PC-9 (cell line): Measurements from ENCODE around the gene MYO18B. TPM values are rescaled to one million over a fixed set of nuclear protein-coding genes. Genes with fewer than 3 reads are reported as not detected.

Experiments used
- BruUV-seq: library from RNA; stranded (reverse); fragments of 400-500 nt; replicated peaks from 2 replicates; lab custom pipeline; 2021; lab: Mats Ljungman, UMichigan
- CTCF ChIA-PET: fragments of 300-600 bp; sonication (Branson Sonifier 250); formaldehyde crosslinking; loops from one replicate; lab custom pipeline; 2022; ENCODE audit warnings: antibody characterized with exemption; lab: Charles Lee
- POLR2A ChIA-PET: fragments of 300-600 bp; sonication (Branson Sonifier 250); formaldehyde crosslinking; loops from one replicate; lab custom pipeline; 2022; ENCODE audit warnings: antibody characterized with exemption; ENCODE audit not compliant: unreplicated experiment; lab: Charles Lee
- DNase-seq, 2 experiments: peaks; one replicate each; pipeline versions ENCODE4 v3.0.0 to v3.0.0-alpha.2; 2015 to 2022; ENCODE audit warnings: mixed read lengths in 1 of 2
- H2AFZ ChIP-seq: fragments of 200-600 bp; sonication (generic); 2 replicates; pipeline ENCODE4 v1.8.1; 2017; ENCODE audit warnings: antibody characterized with exemption
- H3F3A ChIP-seq: fragments of 200-600 bp; sonication (generic); 2 replicates; pipeline ENCODE4 v1.8.1; 2017; ENCODE audit warnings: antibody characterized with exemption, mild to moderate bottlenecking, low read depth; ENCODE audit not compliant: insufficient read depth
- H3K27ac ChIP-seq: fragments of 200-600 bp; sonication (generic); 2 replicates; pipeline ENCODE4 v1.6.1; 2016; ENCODE audit warnings: mixed run types
- H3K27me3 ChIP-seq: fragments of 200-600 bp; sonication (generic); 2 replicates; pipeline ENCODE4 v1.6.1; 2016; ENCODE audit warnings: low read depth, mixed run types; ENCODE audit not compliant: insufficient read depth
- H3K36me3 ChIP-seq: fragments of 200-600 bp; sonication (generic); 2 replicates; pipeline ENCODE4 v1.6.1; 2016; ENCODE audit warnings: low read depth, mixed run types
- H3K4me1 ChIP-seq: fragments of 200-600 bp; sonication (generic); replicated peaks from 2 replicates; pipeline ENCODE4 v1.6.1; 2016; ENCODE audit warnings: mixed run types; ENCODE audit not compliant: insufficient read depth
- H3K4me2 ChIP-seq: fragments of 200-600 bp; sonication (generic); 2 replicates; pipeline ENCODE4 v1.6.1; 2017; ENCODE audit warnings: mixed run types
- H3K4me3 ChIP-seq: fragments of 200-600 bp; sonication (generic); 2 replicates; pipeline ENCODE4 v1.6.1; 2016; ENCODE audit warnings: mixed run types
- H3K79me2 ChIP-seq: fragments of 200-600 bp; sonication (generic); 2 replicates; pipeline ENCODE4 v1.6.1; 2017; ENCODE audit warnings: low read depth, mixed run types
- H3K9me2 ChIP-seq: fragments of 200-600 bp; sonication (generic); 2 replicates; pipeline ENCODE4 v1.8.1; 2017; ENCODE audit warnings: mild to moderate bottlenecking; ENCODE audit not compliant: insufficient read depth
- H3K9me3 ChIP-seq: fragments of 200-600 bp; sonication (generic); 2 replicates; pipeline ENCODE4 v1.8.1; 2016; ENCODE audit warnings: low read depth; ENCODE audit not compliant: insufficient read depth
- H4K20me1 ChIP-seq: fragments of 200-600 bp; sonication (generic); 2 replicates; pipeline ENCODE4 v1.8.1; 2017; ENCODE audit not compliant: insufficient read depth
- CTCF ChIP-seq: fragments of 200-600 bp; sonication (generic); conservative IDR thresholded peaks from 2 replicates; pipeline ENCODE4 v1.6.1; 2017; ENCODE audit warnings: mixed run types, antibody characterized with exemption, mild to moderate bottlenecking, moderate library complexity
- EZH2 ChIP-seq: fragments of 200-600 bp; sonication (generic); IDR thresholded peaks from 2 replicates; pipeline ENCODE4 v1.8.0; 2017; ENCODE audit warnings: antibody characterized with exemption, low read depth
- intact Hi-C: fragments of 100-400 bp; cut with micrococcal nuclease; formaldehyde crosslinking; loops from one replicate; pipeline ENCODE4 v1.10.0; 2022; ENCODE audit not compliant: unreplicated experiment
- total RNA-seq: library from RNA; stranded (reverse); gene quantifications from 2 replicates; pipeline ENCODE4 v1.2.3, GENCODE V29; 2021

The MYO18B gene
- total RNA-seq, 1 experiment from 2014 or later = not detected

GRCh38 chr22:25933158-25933788 lies 191.3 kb downstream of the MYO18B start:
- H3F3A ChIP-seq = no peaks in the 10 kb centered on the region
- H4K20me1 ChIP-seq = no peaks in the 10 kb centered on the region
- H3K79me2 ChIP-seq = no peaks in the 10 kb centered on the region
- intact Hi-C loops = no loop called here
- no peaks in the 10 kb centered on the region for H3K9me3 ChIP-seq
- POLR2A ChIA-PET = no interaction called here
- no peaks in the 10 kb centered on the region for H3K36me3 ChIP-seq
- H3K27me3 ChIP-seq = peaks cover 86% of the 10 kb centered on the region
- TF ChIP-seq EZH2 (no peak), CTCF (no peak)
- CTCF ChIA-PET = no interaction called here
- no peak overlapping the region for H3K4me3 ChIP-seq
- H3K4me1 ChIP-seq = no peaks in the 10 kb centered on the region
- no peak overlapping the region for H3K4me2 ChIP-seq
- H3K9me2 ChIP-seq = no peaks in the 10 kb centered on the region
- no TSS peak for BruUV-seq
- H3K27ac ChIP-seq = no peak overlapping the region
- no peak for DNase-seq
- no peak overlapping the region for H2AFZ ChIP-seq

GRCh38 chr22:25935266-25936058 lies 193.5 kb downstream of the MYO18B start:
- no peak overlapping the region for H2AFZ ChIP-seq
- H4K20me1 ChIP-seq = no peaks in the 10 kb centered on the region
- H3K9me3 ChIP-seq = no peaks in the 10 kb centered on the region
- DNase-seq = no peak
- no peak overlapping the region for H3K4me3 ChIP-seq
- no peak overlapping the region for H3K27ac ChIP-seq
- CTCF ChIA-PET = no interaction called here
- intact Hi-C loops = no loop called here
- H3K79me2 ChIP-seq = no peaks in the 10 kb centered on the region
- TF ChIP-seq EZH2 (no peak), CTCF (no peak)
- no peaks in the 10 kb centered on the region for H3K9me2 ChIP-seq
- H3K36me3 ChIP-seq = no peaks in the 10 kb centered on the region
- no peaks in the 10 kb centered on the region for H3F3A ChIP-seq
- H3K4me1 ChIP-seq = no peaks in the 10 kb centered on the region
- POLR2A ChIA-PET = no interaction called here
- no TSS peak for BruUV-seq
- no peak overlapping the region for H3K4me2 ChIP-seq
- H3K27me3 ChIP-seq = peaks cover 71% of the 10 kb centered on the region

- TF ChIP-seq EZH2 (no peak), CTCF (no peak)
- no TSS peak for BruUV-seq
- no peaks in the 10 kb centered on the region for H4K20me1 ChIP-seq
Observed at GRCh38 chr22:25938151-25938550, 196.2 kb downstream of the MYO18B start.

More at GRCh38 chr22:25938151-25938550, 196.2 kb downstream of the MYO18B start:
- H3K9me2 ChIP-seq = no peaks in the 10 kb centered on the region
- H3K27me3 ChIP-seq = peaks cover 73% of the 10 kb centered on the region
- H3K4me3 ChIP-seq = no peak overlapping the region
- ChIA-PET CTCF (no interaction called here), POLR2A (no interaction called here)
- no peak overlapping the region for H2AFZ ChIP-seq
- H3K4me2 ChIP-seq = no peak overlapping the region
- no peaks in the 10 kb centered on the region for H3K4me1 ChIP-seq
- H3K36me3 ChIP-seq = no peaks in the 10 kb centered on the region
- DNase-seq = no peak
- intact Hi-C loops = no loop called here
- H3K9me3 ChIP-seq = no peaks in the 10 kb centered on the region
- H3K27ac ChIP-seq = no peak overlapping the region
- no peaks in the 10 kb centered on the region for H3F3A ChIP-seq
- no peaks in the 10 kb centered on the region for H3K79me2 ChIP-seq
